Hematopoietic multipotent progenitor cell treated with erythropoietin and hydrocortisone succinate and interleukin-3 and kit ligand, for 4 days (in vitro differentiated cells): Measurements from ENCODE around the gene NID1.
A peak's percentile ranks its signal among the peaks of the same experiment; 100 is the strongest.
"Not testable (repeated sequence)": the region's sequence is repeated elsewhere in the genome, so short reads cannot be mapped to it uniquely, and the experiment has no call there.

ENCODE experiments used
- DNase-seq: peaks from one replicate; pipeline ENCODE4 v3.0.0-alpha.2; 2015

Gene NID1

GRCh38 chr1:236024641-236025040 lies 40.2 kb downstream of the NID1 start:
- DNase-seq = peak; percentile 22

GRCh38 chr1:236023926-236024565 lies 40.8 kb downstream of the NID1 start:
- DNase-seq = no peak

GRCh38 chr1:236021424-236022135 lies 43.3 kb downstream of the NID1 start:
- DNase-seq = no peak

GRCh38 chr1:236020359-236021219 lies 44.3 kb downstream of the NID1 start:
- no peak for DNase-seq

- DNase-seq = no peak
Observed at GRCh38 chr1:236018885-236019453, 45.9 kb downstream of the NID1 start.

- no peak for DNase-seq
Observed at GRCh38 chr1:236016782-236017400, 48.0 kb downstream of the NID1 start.

GRCh38 chr1:236016083-236016482 lies 48.8 kb downstream of the NID1 start:
- no peak for DNase-seq

GRCh38 chr1:236015539-236015938 lies 49.4 kb downstream of the NID1 start:
- no peak for DNase-seq

- DNase-seq = no peak
Observed at GRCh38 chr1:236013330-236013729, 51.6 kb downstream of the NID1 start.

- DNase-seq = no peak
Observed at GRCh38 chr1:236011641-236012040, 53.2 kb downstream of the NID1 start.

GRCh38 chr1:236010443-236010842 lies 54.4 kb downstream of the NID1 start:
- DNase-seq = no peak

- no peak for DNase-seq
Observed at GRCh38 chr1:236009857-236010256, 55.0 kb downstream of the NID1 start.

GRCh38 chr1:236009191-236009590 lies 55.7 kb downstream of the NID1 start:
- no peak for DNase-seq

GRCh38 chr1:236007781-236008180 lies 57.1 kb downstream of the NID1 start:
- no peak for DNase-seq

GRCh38 chr1:236003058-236003457 lies 61.8 kb downstream of the NID1 start:
- not testable (repeated sequence) for DNase-seq

- no peak for DNase-seq
Observed at GRCh38 chr1:236002572-236002971, 62.3 kb downstream of the NID1 start.

GRCh38 chr1:236002025-236002390 lies 62.9 kb downstream of the NID1 start:
- DNase-seq = no peak

- no peak for DNase-seq
Observed at GRCh38 chr1:236000781-236001180, 64.1 kb downstream of the NID1 start.

GRCh38 chr1:235999259-235999925 lies 65.5 kb downstream of the NID1 start:
- DNase-seq = peak; percentile 68

- peak; percentile 67 for DNase-seq
Observed at GRCh38 chr1:235998812-235999211, 66.1 kb downstream of the NID1 start.

- no peak for DNase-seq
Observed at GRCh38 chr1:235997931-235998330, 67.0 kb downstream of the NID1 start.

- DNase-seq = peak; percentile 49
Observed at GRCh38 chr1:235997049-235997448, 67.8 kb downstream of the NID1 start.
